ENCODE results near the gene VIPR2.
"Not testable (repeated sequence)": the region's sequence is repeated elsewhere in the genome, so short reads cannot be mapped to it uniquely, and the experiment has no call there.

Gene VIPR2

GRCh38 chr7:159102681-159103381, 41.8 kb downstream of the VIPR2 start:
- no peak for DNase-seq

GRCh38 chr7:159101661-159102091, 43.0 kb downstream of the VIPR2 start:
- DNase-seq, result not testable (repeated sequence)

GRCh38 chr7:159101083-159101395, 43.6 kb downstream of the VIPR2 start:
- DNase-seq, result not testable (repeated sequence)

- not testable (repeated sequence) for DNase-seq
Measured at GRCh38 chr7:159100281-159101082, 44.2 kb downstream of the VIPR2 start.

- DNase-seq, result no peak
Measured at GRCh38 chr7:159099711-159100231, 44.9 kb downstream of the VIPR2 start.

- DNase-seq, result no peak
Measured at GRCh38 chr7:159098811-159099655, 45.6 kb downstream of the VIPR2 start.

- DNase-seq, result no peak
Measured at GRCh38 chr7:159098424-159098786, 46.3 kb downstream of the VIPR2 start.

GRCh38 chr7:159097661-159098423, 46.8 kb downstream of the VIPR2 start:
- DNase-seq, result no peak

- DNase-seq, result no peak
Measured at GRCh38 chr7:159096736-159097581, 47.7 kb downstream of the VIPR2 start.

GRCh38 chr7:159095979-159096411, 48.7 kb downstream of the VIPR2 start:
- no peak for DNase-seq

- DNase-seq, result no peak
Measured at GRCh38 chr7:159094919-159095915, 49.5 kb downstream of the VIPR2 start.

GRCh38 chr7:159094023-159094740, 50.5 kb downstream of the VIPR2 start:
- no peak for DNase-seq

- no peak for DNase-seq
Measured at GRCh38 chr7:159093351-159093971, 51.2 kb downstream of the VIPR2 start.

- no peak for DNase-seq
Measured at GRCh38 chr7:159092701-159093121, 52.0 kb downstream of the VIPR2 start.

GRCh38 chr7:159091480-159092475, 52.9 kb downstream of the VIPR2 start:
- DNase-seq, result no peak

- no peak for DNase-seq
Measured at GRCh38 chr7:159091041-159091440, 53.6 kb downstream of the VIPR2 start.

GRCh38 chr7:159088016-159088865, 56.4 kb downstream of the VIPR2 start:
- DNase-seq, result no peak
